G401 (cell line): ENCODE results near the gene PRPF38A. TPM values are rescaled to one million over a fixed set of nuclear protein-coding genes. Genes with fewer than 3 reads are reported as not detected.
"Not testable (repeated sequence)": the region's sequence is repeated elsewhere in the genome, so short reads cannot be mapped to it uniquely, and the experiment has no call there.

Experiments used
- DNase-seq: peaks from one replicate; pipeline ENCODE4 v3.0.0-alpha.2; 2015; ENCODE audit warnings: low spot score
- in situ Hi-C: cut with HindIII; loops from 2 replicates; pipeline ENCODE4 v1.10.0; 2016; ENCODE audit warnings: low sequenced_read_pairs, mixed read lengths
- total RNA-seq: library from RNA; depleted of rRNA; stranded (reverse); fragments of >200 nt; shearing (Covaris generic); gene quantifications from 2 replicates; pipeline ENCODE4 v1.2.3, GENCODE V29; 2014; rRNA removed

The PRPF38A gene, protein sequence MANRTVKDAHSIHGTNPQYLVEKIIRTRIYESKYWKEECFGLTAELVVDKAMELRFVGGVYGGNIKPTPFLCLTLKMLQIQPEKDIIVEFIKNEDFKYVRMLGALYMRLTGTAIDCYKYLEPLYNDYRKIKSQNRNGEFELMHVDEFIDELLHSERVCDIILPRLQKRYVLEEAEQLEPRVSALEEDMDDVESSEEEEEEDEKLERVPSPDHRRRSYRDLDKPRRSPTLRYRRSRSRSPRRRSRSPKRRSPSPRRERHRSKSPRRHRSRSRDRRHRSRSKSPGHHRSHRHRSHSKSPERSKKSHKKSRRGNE
- total RNA-seq = 22.8 and 34.3 TPM in 2 replicates

- in situ Hi-C loops = no loop called here
- peak; percentile 99 for DNase-seq
Observed at GRCh38 chr1:52404116-52404974, at the start of gene PRPF38A, which contains the start of gene ORC1. TSS of gene PRPF38A (plus strand) at chr1:52404602. CDS start at chr1:52404750, 148 bp downstream. TSS of gene ORC1 (minus strand) at chr1:52404423. CDS start at chr1:52402223, 2,200 bp downstream.

DNA sequence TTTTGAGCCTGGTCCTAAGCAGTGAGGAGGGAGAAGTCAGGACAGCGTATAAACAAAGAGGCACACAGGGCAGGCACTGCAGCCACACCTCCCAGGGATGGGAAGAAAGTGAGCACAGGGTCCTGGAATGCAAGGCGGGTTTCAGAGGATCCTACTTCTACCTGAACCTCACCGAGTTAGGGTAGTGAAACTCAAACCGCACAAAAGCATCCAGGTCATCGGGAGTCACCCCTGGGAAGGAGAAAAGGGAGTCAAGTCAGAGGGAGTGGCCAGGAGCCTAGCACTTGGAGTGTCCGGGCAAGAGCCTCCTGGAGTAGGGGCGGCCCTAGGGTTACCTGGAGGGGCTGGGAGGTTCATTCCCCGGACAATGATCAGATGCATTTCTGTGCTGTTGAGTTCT lies 49.0 kb upstream of the PRPF38A start:
- in situ Hi-C loops = no loop called here
- no peak for DNase-seq

- in situ Hi-C loops = no loop called here
Observed at GRCh38 chr1:52355847-52356505, 48.4 kb upstream of the PRPF38A start.

GRCh38 chr1:52356818-52357355 lies 47.5 kb upstream of the PRPF38A start:
- in situ Hi-C loops = no loop called here
- DNase-seq = no peak

More at GRCh38 chr1:52355847-52356505, 48.4 kb upstream of the PRPF38A start:
- DNase-seq = no peak

DNA sequence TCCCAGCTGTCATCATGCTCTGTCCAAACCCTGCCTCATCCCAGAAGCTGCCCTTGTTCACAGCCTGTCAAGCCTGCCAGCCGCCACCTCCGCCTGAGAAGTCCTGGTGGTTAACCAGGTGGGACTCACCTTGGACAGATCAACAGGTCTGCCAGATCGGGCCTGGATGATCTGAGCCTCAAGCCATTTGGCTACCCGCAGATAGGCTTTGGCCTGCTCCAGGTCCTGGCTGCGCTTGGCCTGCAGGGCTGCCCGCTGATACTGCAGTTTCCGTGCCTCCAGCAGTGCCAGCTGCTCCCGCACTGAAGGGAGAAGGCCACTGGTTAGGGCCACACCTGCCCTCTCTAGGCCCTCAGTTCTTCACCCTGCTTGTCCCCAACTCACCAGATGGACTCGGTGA lies 47.0 kb upstream of the PRPF38A start:
- in situ Hi-C loops = no loop called here
- DNase-seq = no peak

DNA sequence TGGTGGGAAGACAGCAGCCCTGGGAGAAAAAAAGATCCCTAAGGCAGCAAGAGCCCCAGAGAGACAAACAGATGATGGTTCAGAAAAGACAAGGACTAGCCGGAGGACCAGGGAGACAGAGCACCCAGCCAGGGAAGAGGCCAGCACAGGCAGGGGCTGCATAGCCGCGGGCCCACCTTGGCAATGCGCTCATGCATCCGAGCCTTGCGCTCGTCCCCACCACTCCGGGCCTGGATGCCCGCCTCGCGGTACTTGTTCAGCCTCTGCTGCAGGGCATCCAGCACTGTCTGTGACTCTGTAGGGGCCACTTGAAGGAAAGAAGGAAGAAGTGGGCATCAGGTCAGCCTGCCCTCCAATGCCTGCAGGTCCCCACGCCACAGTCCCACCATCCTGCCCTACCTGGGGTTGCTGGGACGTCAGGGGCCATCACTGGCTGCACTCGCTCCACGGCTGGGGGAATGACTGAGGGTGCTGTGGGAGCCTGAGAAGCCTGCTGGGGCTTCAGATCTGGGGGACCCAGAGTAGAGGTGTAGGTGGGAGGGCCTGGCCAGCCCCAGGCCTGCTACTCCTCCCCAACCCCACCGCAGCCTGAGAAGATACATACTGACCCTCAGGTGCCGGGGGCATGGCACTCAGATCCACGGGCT lies 45.4 kb upstream of the PRPF38A start:
- in situ Hi-C loops = no loop called here
- DNase-seq = no peak

GRCh38 chr1:52359676-52360594 lies 44.5 kb upstream of the PRPF38A start:
- in situ Hi-C loops = no loop called here
- no peak for DNase-seq

DNA sequence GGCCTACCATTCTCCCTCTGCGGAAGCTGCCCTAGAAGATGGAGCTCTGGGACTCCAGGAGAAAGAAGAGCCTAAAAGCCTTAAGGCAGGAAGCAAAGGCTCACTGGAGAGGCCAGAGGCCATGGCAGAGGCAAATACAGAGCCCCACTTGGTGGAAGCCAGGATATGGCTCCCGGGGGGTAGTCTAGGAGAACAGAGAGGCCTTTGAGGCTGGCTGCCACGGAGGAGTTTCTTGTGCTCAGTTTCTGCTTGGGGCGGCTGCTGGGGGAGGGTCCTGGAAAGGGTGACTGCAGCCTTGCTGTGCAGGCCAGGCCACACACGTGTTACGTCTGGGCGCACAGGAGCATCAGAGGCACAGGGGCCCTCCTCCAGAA lies 43.8 kb upstream of the PRPF38A start:
- DNase-seq = no peak
- in situ Hi-C loops = no loop called here

DNA sequence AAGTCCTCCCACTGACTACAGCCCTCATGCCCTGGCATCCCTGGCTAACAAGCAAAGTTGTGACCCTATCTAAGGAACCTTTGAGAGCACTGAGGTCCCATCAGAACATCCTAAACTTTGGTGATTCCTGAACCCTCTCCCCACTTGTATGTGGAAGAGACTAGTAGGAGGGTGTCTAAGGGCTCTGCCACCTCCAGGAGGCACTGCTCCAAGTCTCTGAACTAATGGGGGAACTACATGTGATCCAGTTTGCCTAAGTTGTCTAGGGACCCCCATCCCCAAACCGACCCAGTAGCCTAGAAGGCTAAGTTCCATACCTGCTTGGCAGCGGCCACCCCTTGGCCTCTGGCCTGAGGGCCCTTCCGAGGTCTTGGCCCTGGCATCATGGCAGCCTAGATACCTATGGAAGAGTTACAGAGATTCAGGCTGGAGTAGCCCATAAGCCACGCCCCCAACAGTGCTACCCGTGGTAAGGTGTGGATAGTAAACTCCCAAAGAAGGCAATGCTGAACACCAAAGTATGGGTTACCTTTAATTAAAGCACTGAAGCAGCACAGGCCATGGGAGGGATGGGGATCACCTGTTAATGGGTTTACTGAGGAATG lies 40.1 kb upstream of the PRPF38A start:
- no peak for DNase-seq
- in situ Hi-C loops = no loop called here

- peak; percentile 42 for DNase-seq
- in situ Hi-C loops = no loop called here
Observed at GRCh38 chr1:52365071-52365745, 39.2 kb upstream of the PRPF38A start.

DNA sequence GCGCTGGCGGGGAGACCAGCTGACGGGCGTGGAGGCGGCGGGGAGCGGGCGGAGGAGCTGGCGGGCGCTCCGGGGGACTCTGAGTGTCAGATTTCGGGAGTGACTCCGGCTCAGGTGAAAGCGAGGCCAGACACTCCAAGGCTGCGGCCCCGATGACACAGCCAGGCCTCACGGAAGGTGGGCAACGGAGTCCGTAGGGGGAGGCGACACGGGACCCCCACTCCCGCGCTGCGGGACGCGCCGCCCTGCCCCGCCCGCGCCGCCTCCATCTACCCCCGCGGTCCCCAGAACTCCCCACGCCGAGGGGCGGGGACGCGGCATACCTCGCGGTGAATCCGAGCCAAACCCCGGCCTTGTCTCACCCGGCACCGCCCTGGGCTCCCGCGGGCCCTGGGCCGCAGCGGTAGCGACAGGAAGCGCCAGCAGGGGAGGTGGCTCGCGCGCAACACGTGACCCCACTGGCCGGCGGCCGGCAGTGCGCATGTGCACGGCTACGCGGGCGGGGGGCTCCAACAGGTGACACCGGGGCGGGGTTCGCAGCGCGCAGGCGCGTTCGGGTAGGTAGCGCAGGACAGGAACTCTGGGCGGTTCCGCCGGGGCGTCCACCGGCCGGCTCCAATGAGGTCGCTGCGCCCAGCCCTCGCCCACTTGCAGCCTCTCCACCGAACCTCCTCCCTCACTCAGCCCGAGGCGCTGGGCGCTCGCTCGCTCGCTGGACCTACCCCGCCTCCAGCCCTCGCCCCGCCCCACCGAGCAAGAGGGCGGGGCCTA lies 38.5 kb upstream of the PRPF38A start, which contains the start of gene CC2D1B:
Gene CC2D1B (minus strand): TSS at position 460 of the 771 bp plus-strand sequence. CDS start 1,585 bp downstream, outside the sequence.
- in situ Hi-C loops = no loop called here
- peak; percentile 96 for DNase-seq

GRCh38 chr1:52366517-52366827 lies 37.9 kb upstream of the PRPF38A start:
- no peak for DNase-seq
- in situ Hi-C loops = no loop called here

GRCh38 chr1:52367272-52367671 lies 37.1 kb upstream of the PRPF38A start:
- no peak for DNase-seq
- in situ Hi-C loops = no loop called here

GRCh38 chr1:52368383-52369172 lies 35.8 kb upstream of the PRPF38A start:
- DNase-seq = peak; percentile 75
- in situ Hi-C loops = no loop called here

DNA sequence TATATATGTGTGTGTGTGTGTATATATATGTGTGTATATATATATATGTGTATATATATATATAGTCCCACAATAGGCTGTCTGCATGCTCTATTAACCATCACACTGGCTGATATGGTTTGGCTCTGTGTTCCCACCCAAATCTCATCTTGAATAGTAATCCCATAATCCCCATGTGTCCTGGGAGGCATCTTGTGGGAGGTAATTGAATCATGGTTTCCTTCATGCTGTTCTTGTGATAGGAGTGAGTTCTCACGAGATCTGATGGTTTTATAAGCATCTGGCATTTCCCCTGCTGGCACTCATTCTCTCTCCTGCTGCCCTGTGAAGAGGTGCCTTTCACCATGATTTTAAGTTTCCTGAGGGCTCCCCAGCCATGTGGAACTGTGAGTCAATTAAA lies 34.6 kb upstream of the PRPF38A start:
- in situ Hi-C loops, DNase-seq: not testable (repeated sequence)

GRCh38 chr1:52385376-52385775 lies 19.0 kb upstream of the PRPF38A start:
- DNase-seq = no peak
- in situ Hi-C loops = no loop called here
